ENCODE data around the gene SMAD4.
"Not testable (repeated sequence)": the region's sequence is repeated elsewhere in the genome, so short reads cannot be mapped to it uniquely, and the experiment has no call there.

The SMAD4 gene

GRCh38 chr18:51111633-51112355 is 81.8 kb downstream of the SMAD4 start:
- DNase-seq (ENCODE audit: low read depth), result not testable (repeated sequence)

- not testable (repeated sequence) for DNase-seq (ENCODE audit: low read depth)
These were observed 87.0 kb downstream of the SMAD4 start for GRCh38 chr18:51116996-51117395.

DNA sequence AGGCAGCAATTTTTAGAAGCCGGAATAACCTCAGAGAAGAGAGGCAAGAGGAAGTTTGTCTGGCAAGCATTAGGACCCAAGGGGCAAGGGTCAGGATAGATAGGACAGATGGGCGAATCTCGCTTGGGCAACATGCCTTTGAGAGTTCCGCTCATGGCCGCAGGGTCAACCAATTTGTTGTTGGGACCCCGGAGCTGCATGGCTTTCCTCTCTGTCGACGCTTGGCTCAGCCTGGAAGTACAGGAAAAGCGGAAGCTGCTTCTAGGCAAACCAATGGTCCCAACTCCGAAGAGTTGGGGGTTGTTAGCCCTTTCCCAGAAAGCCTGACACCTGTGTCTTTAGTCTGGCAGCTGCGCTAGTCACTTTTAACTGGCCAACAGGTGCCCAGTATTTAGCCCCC is 89.5 kb downstream of the SMAD4 start:
- not testable (repeated sequence) for DNase-seq (ENCODE audit: low read depth)

GRCh38 chr18:51119976-51120375 is 90.0 kb downstream of the SMAD4 start:
- not testable (repeated sequence) for DNase-seq (ENCODE audit: low read depth)

GRCh38 chr18:51120809-51121596 is 91.0 kb downstream of the SMAD4 start:
- DNase-seq (ENCODE audit: low read depth), result no peak

GRCh38 chr18:51121597-51121857 is 91.5 kb downstream of the SMAD4 start:
- no peak for DNase-seq (ENCODE audit: low read depth)

GRCh38 chr18:51122266-51123045 is 92.4 kb downstream of the SMAD4 start:
- DNase-seq (ENCODE audit: low read depth), result no peak

DNA sequence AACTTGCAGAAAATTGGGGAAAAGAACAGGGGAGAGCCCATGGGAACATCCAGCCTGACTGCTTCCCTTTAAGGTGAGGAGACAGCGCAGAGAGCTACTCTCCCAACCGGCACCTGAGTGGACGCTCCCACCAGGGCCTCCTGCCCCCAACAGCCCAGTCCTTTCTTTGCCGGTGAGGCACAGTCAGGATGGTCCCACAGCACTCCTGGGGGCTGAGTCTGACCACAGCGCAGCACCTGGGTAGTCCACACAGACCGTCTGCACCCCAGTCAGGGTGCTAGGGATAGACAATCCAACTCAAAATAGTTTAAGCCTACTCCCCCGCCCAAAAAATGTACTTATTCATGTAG is 93.0 kb downstream of the SMAD4 start:
- no peak for DNase-seq (ENCODE audit: low read depth)

DNA sequence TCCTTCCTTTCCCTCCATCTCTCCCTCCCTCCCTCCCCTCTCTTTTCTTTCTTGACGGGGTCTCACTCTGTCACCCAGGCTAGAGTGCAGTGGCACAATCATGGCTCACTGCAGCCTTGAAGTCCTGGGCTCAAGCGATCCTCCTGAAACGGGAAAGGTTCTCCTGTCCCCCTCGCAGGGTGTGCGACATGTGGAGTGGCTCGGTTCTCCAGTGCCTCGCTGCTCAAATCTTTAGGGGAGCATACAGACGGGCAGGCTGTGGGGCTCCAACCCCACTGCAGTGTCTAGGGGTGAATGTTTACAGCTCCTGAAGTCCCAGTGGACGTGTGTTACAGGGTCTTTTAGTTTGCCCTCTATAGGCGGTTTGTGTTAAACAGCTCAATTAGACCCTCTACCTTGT is 93.5 kb downstream of the SMAD4 start:
- no peak for DNase-seq (ENCODE audit: low read depth)

GRCh38 chr18:51123936-51124486 is 94.0 kb downstream of the SMAD4 start:
- DNase-seq (ENCODE audit: low read depth), result no peak

DNA sequence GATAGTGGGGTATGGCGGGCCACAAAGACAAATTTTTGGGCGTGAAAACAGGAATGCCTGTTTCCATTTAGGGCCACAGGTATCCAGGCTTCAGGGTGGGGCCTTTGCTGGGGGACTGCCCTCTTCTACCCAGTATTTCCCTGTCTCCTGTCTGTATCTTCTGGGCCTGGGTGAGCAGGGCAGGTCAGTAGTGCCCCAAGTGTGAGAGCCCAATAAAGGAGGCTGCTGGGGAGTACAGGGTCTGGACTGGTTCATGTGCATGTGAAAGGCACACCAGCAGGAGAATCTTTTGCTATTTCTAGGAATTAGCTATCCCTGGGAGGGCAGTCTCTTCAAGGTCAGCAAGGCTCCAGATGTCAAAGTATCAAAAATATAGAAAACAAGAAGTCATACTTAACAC is 96.0 kb downstream of the SMAD4 start:
- no peak for DNase-seq (ENCODE audit: low read depth)

- no peak for DNase-seq (ENCODE audit: low read depth)
These were observed 97.7 kb downstream of the SMAD4 start for GRCh38 chr18:51127664-51128063.

- DNase-seq (ENCODE audit: low read depth), result no peak
These were observed 98.5 kb downstream of the SMAD4 start for GRCh38 chr18:51128533-51128932.

DNA sequence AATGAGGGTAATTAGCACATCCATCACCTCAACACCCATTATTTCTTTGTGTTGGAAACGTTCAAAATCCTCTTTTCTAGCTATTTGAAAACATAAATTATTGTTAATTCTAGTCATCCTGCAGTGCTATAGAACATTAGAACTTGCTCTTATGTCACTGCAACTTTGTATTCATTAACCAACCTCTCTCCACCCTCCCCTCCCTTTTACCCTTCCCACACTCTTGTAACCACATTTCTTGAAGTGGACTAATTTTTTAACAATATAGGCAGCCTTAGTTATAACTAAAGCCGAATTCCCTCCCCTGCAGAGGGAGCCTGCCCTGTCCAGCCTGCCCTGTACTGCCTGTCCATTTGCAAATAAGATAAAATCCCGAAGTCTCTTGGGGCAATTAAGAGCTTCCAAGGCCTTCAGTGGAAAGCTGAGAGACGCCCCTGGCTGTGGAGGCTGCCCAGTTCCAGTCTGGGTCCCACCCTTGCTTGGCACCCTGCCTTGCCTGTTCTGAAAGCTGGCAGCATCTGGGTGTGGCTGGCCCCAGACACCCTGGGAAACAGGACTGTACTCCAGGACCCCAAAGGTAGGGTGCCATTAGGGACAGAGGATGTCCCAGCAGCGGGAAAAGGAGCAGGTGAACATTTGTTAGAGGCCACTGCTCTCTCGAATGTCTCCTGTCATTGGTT is 102.4 kb downstream of the SMAD4 start:
- no peak for DNase-seq (ENCODE audit: low read depth)

- no peak for DNase-seq (ENCODE audit: low read depth)
These were observed 103.7 kb downstream of the SMAD4 start for GRCh38 chr18:51133580-51134160.
